Neural progenitor cell (in vitro differentiated cells): ENCODE data around the gene PGBD5. TPM values are rescaled to one million over a fixed set of nuclear protein-coding genes. Genes with fewer than 3 reads are reported as not detected.

ENCODE experiments used
- DNase-seq: peaks from one replicate; pipeline ENCODE4 v3.0.0-alpha.2; 2016; ENCODE audit warnings: low spot score
- H2AFZ ChIP-seq: fragments of 200-600 bp; sonication (generic); replicated peaks from 2 replicates; pipeline ENCODE4 v1.6.1; 2016; ENCODE audit warnings: antibody characterized with exemption
- H3F3A ChIP-seq: fragments of 200-600 bp; sonication (generic); 2 replicates; pipeline ENCODE4 v1.6.1; 2016; ENCODE audit warnings: antibody characterized with exemption, low read depth
- H3K27ac ChIP-seq: fragments of 200-600 bp; sonication (generic); 2 replicates; pipeline ENCODE4 v1.5.1; 2016; ENCODE audit warnings: mild to moderate bottlenecking
- H3K27me3 ChIP-seq: fragments of 200-600 bp; sonication (generic); 2 replicates; pipeline ENCODE4 v1.6.1; 2016; ENCODE audit warnings: mild to moderate bottlenecking, moderate library complexity
- H3K36me3 ChIP-seq: fragments of 200-600 bp; sonication (generic); 2 replicates; pipeline ENCODE4 v1.5.1; 2016
- H3K4me1 ChIP-seq: fragments of 200-600 bp; sonication (generic); 2 replicates; pipeline ENCODE4 v1.6.1; 2016; ENCODE audit warnings: mixed run types
- H3K4me2 ChIP-seq: fragments of 200-600 bp; sonication (generic); 2 replicates; pipeline ENCODE4 v1.6.1; 2016
- H3K4me3 ChIP-seq: fragments of 200-600 bp; sonication (generic); 2 replicates; pipeline ENCODE4 v1.5.1; 2016
- H3K79me2 ChIP-seq: fragments of 200-600 bp; sonication (generic); 2 replicates; pipeline ENCODE4 v1.6.1; 2016; ENCODE audit warnings: low read depth
- H3K9ac ChIP-seq: fragments of 200-600 bp; sonication (generic); 2 replicates; pipeline ENCODE4 v1.6.1; 2016
- H3K9me3 ChIP-seq: fragments of 200-600 bp; sonication (generic); 2 replicates; pipeline ENCODE4 v1.5.1; 2016; ENCODE audit warnings: low read depth
- H4K20me1 ChIP-seq: fragments of 200-600 bp; sonication (generic); 2 replicates; pipeline ENCODE4 v1.6.1; 2016; ENCODE audit warnings: low read depth
- H3K27ac Mint-ChIP-seq: 3 replicates; pipeline ENCODE4 v1.8.0; 2021; ENCODE audit warnings: mixed read lengths
- H3K27me3 Mint-ChIP-seq: 2 replicates; pipeline ENCODE4 v1.8.0; 2022; ENCODE audit warnings: low read depth, mild to moderate bottlenecking, inconsistent platforms, moderate library complexity, mixed read lengths; ENCODE audit not compliant: insufficient read depth
- H3K36me3 Mint-ChIP-seq: 3 replicates; pipeline ENCODE4 v1.8.0; 2021; ENCODE audit warnings: mixed read lengths
- H3K4me1 Mint-ChIP-seq: 3 replicates; pipeline ENCODE4 v1.8.0; 2021; ENCODE audit warnings: mixed read lengths
- H3K4me3 Mint-ChIP-seq: 3 replicates; pipeline ENCODE4 v1.8.0; 2021; ENCODE audit warnings: mild to moderate bottlenecking, moderate library complexity, mixed read lengths
- H3K9me3 Mint-ChIP-seq: 3 replicates; pipeline ENCODE4 v1.8.0; 2020; ENCODE audit warnings: mixed read lengths
- CTCF ChIP-seq: fragments of 200-600 bp; sonication (generic); IDR thresholded peaks from 2 replicates; pipeline ENCODE4 v1.5.1; 2017; ENCODE audit warnings: antibody characterized with exemption, mild to moderate bottlenecking
- EZH2 ChIP-seq: fragments of 200-600 bp; sonication (generic); IDR thresholded peaks from 2 replicates; pipeline ENCODE4 v1.6.1; 2017; ENCODE audit warnings: antibody characterized with exemption, mild to moderate bottlenecking, moderate library complexity
- EZH2phosphoT487 ChIP-seq: fragments of 200-600 bp; sonication (generic); IDR thresholded peaks from 2 replicates; pipeline ENCODE4 v1.6.1; 2017; ENCODE audit warnings: antibody characterized with exemption
- total RNA-seq: library from RNA; depleted of rRNA; stranded (reverse); fragments of >200 nt; gene quantifications from 2 replicates; pipeline ENCODE4 v1.2.3, GENCODE V29; 2015; ENCODE audit warnings: low replicate concordance

Gene PGBD5
- total RNA-seq, 1 donor from 2014 or later, result 1.2 TPM

- Mint-ChIP-seq H3K36me3 (no peaks in the 10 kb centered on the region), H3K4me3 (no peak overlapping the region), H3K4me1 (peaks cover 20% of the 10 kb centered on the region), H3K27ac (no peak overlapping the region), H3K27me3 (peaks cover 9% of the 10 kb centered on the region), H3K9me3 (no peaks in the 10 kb centered on the region)
- no peaks in the 10 kb centered on the region for H3K27me3 ChIP-seq
- peak; percentile 36 for TF ChIP-seq CTCF
- no peak for TF ChIP-seq EZH2
- no peaks in the 10 kb centered on the region for H3K9me3 ChIP-seq
- no peak overlapping the region for H2AFZ ChIP-seq
- H3K27ac ChIP-seq, result no peak overlapping the region
- H3K4me1 ChIP-seq, result no peaks in the 10 kb centered on the region
- no peak for DNase-seq
- H3F3A ChIP-seq, result no peaks in the 10 kb centered on the region
- H3K9ac ChIP-seq, result no peak overlapping the region
- H3K36me3 ChIP-seq, result no peaks in the 10 kb centered on the region
- no peaks in the 10 kb centered on the region for H3K79me2 ChIP-seq
- no peak overlapping the region for H3K4me2 ChIP-seq
- no peaks in the 10 kb centered on the region for H4K20me1 ChIP-seq
- no peak overlapping the region for H3K4me3 ChIP-seq
Measured at GRCh38 chr1:230403442-230403841, 22.7 kb downstream of the PGBD5 start.

- DNase-seq, result no peak
- no peaks in the 10 kb centered on the region for H4K20me1 ChIP-seq
- H3K79me2 ChIP-seq, result no peaks in the 10 kb centered on the region
- H3K9me3 ChIP-seq, result no peaks in the 10 kb centered on the region
- no peak overlapping the region for H3K4me3 ChIP-seq
- no peak overlapping the region for H2AFZ ChIP-seq
- H3K4me3 Mint-ChIP-seq, result no peak overlapping the region
- no peaks in the 10 kb centered on the region for H3K4me1 ChIP-seq
- no peaks in the 10 kb centered on the region for H3K9me3 Mint-ChIP-seq
- H3K4me2 ChIP-seq, result no peak overlapping the region
- H3K27me3 Mint-ChIP-seq, result peaks cover 5% of the 10 kb centered on the region
- H3K27me3 ChIP-seq, result no peaks in the 10 kb centered on the region
- no peak overlapping the region for H3K9ac ChIP-seq
- no peak overlapping the region for H3K27ac Mint-ChIP-seq
- no peaks in the 10 kb centered on the region for H3K36me3 Mint-ChIP-seq
- no peak for TF ChIP-seq EZH2phosphoT487
- TF ChIP-seq CTCF, result no peak
- no peak for TF ChIP-seq EZH2
- H3F3A ChIP-seq, result no peaks in the 10 kb centered on the region
- no peak overlapping the region for H3K27ac ChIP-seq
- peaks cover 16% of the 10 kb centered on the region for H3K4me1 Mint-ChIP-seq
- no peaks in the 10 kb centered on the region for H3K36me3 ChIP-seq
Measured at GRCh38 chr1:230401763-230402294, 24.3 kb downstream of the PGBD5 start.

- Histone ChIP-seq H3K9ac (no peak overlapping the region), H4K20me1 (no peaks in the 10 kb centered on the region), H3K4me1 (no peaks in the 10 kb centered on the region), H3K27ac (no peak overlapping the region), H2AFZ (no peak overlapping the region), H3K4me3 (no peak overlapping the region), H3F3A (no peaks in the 10 kb centered on the region), H3K27me3 (no peaks in the 10 kb centered on the region), H3K79me2 (no peaks in the 10 kb centered on the region), H3K4me2 (no peak overlapping the region), H3K36me3 (no peaks in the 10 kb centered on the region), H3K9me3 (no peaks in the 10 kb centered on the region)
- no peak overlapping the region for H3K4me3 Mint-ChIP-seq
- peaks cover 16% of the 10 kb centered on the region for H3K4me1 Mint-ChIP-seq
- peak overlapping the region; percentile 88 for H3K27ac Mint-ChIP-seq
- no peaks in the 10 kb centered on the region for H3K36me3 Mint-ChIP-seq
- no peak for DNase-seq
- peaks cover 3% of the 10 kb centered on the region for H3K27me3 Mint-ChIP-seq
- no peaks in the 10 kb centered on the region for H3K9me3 Mint-ChIP-seq
- TF ChIP-seq EZH2 (no peak), EZH2phosphoT487 (no peak), CTCF (no peak)
Measured at GRCh38 chr1:230401101-230401500, 25.0 kb downstream of the PGBD5 start.
